H9 (cell line): ENCODE results near the gene OSTC. TPM values are rescaled to one million over a fixed set of nuclear protein-coding genes. Genes with fewer than 3 reads are reported as not detected.
A peak's percentile ranks its signal among the peaks of the same experiment; 100 is the strongest.

ENCODE experiments used
- DNase-seq: peaks from one replicate; pipeline ENCODE4 v3.0.0-alpha.2; 2017
- H2AFZ ChIP-seq: one replicate; pipeline ENCODE4 v1.6.1; 2013; ENCODE audit warnings: mild to moderate bottlenecking, low read length, control low read depth, moderate library complexity
- H2AK5ac ChIP-seq: 2 replicates; pipeline ENCODE4 v1.6.1; 2013; ENCODE audit warnings: low read length, control low read depth, mixed read lengths; ENCODE audit not compliant: insufficient read length
- H2BK120ac ChIP-seq: one replicate; pipeline ENCODE4 v1.6.1; 2013; ENCODE audit warnings: low read depth, mild to moderate bottlenecking, low read length, control low read depth, inconsistent platforms; ENCODE audit not compliant: poor library complexity, severe bottlenecking
- H2BK12ac ChIP-seq: 2 replicates; pipeline ENCODE4 v1.6.1; 2013; ENCODE audit warnings: low read length, control low read depth, mixed read lengths, low read depth; ENCODE audit not compliant: insufficient read length
- H2BK15ac ChIP-seq: 2 replicates; pipeline ENCODE4 v1.6.1; 2013; ENCODE audit warnings: low read depth, low read length, control low read depth
- H2BK20ac ChIP-seq: one replicate; pipeline ENCODE4 v1.6.1; 2013; ENCODE audit warnings: low read depth, mild to moderate bottlenecking, low read length, control low read depth, inconsistent platforms; ENCODE audit not compliant: poor library complexity, severe bottlenecking
- H2BK5ac ChIP-seq: 2 replicates; pipeline ENCODE4 v1.6.1; 2013; ENCODE audit warnings: low read length, control low read depth, mixed read lengths; ENCODE audit not compliant: insufficient read length
- H3K14ac ChIP-seq: 2 replicates; pipeline ENCODE4 v1.6.1; 2013; ENCODE audit warnings: low read length, control low read depth; ENCODE audit not compliant: insufficient read depth
- H3K18ac ChIP-seq: 2 replicates; pipeline ENCODE4 v1.6.1; 2013; ENCODE audit warnings: low read depth, mild to moderate bottlenecking, mixed read lengths, low read length, control low read depth; ENCODE audit not compliant: insufficient read length
- H3K23ac ChIP-seq: 2 replicates; pipeline ENCODE4 v1.6.1; 2013; ENCODE audit warnings: low read length, control low read depth, mixed read lengths, low read depth; ENCODE audit not compliant: insufficient read length
- H3K23me2 ChIP-seq: 2 replicates; pipeline ENCODE4 v1.6.1; 2013; ENCODE audit warnings: low read depth, mild to moderate bottlenecking, mixed read lengths, low read length, control low read depth; ENCODE audit not compliant: insufficient read length, poor library complexity, severe bottlenecking
- H3K27ac ChIP-seq: 2 replicates; pipeline ENCODE4 v1.5.1; 2013; ENCODE audit warnings: low read length, control low read depth, mixed read lengths, low read depth; ENCODE audit not compliant: insufficient read length
- H3K27me3 ChIP-seq: 2 replicates; pipeline ENCODE4 v1.6.1; 2013; ENCODE audit warnings: low read length, control low read depth, inconsistent platforms; ENCODE audit not compliant: insufficient read depth
- H3K4ac ChIP-seq: 2 replicates; pipeline ENCODE4 v1.6.1; 2013; ENCODE audit warnings: low read depth, mild to moderate bottlenecking, control low read depth, inconsistent platforms, low read length, moderate library complexity
- H3K4me1 ChIP-seq: 2 replicates; pipeline ENCODE4 v1.6.1; 2013; ENCODE audit warnings: low read length, control low read depth, inconsistent platforms; ENCODE audit not compliant: insufficient read depth
- H3K4me2 ChIP-seq: 2 replicates; pipeline ENCODE4 v1.6.1; 2013; ENCODE audit warnings: low read length, control low read depth, mixed read lengths; ENCODE audit not compliant: insufficient read length, insufficient read depth
- H3K56ac ChIP-seq: 2 replicates; pipeline ENCODE4 v1.6.1; 2013; ENCODE audit warnings: low read depth, mild to moderate bottlenecking, mixed read lengths, low read length, control low read depth; ENCODE audit not compliant: insufficient read length
- H3K79me1 ChIP-seq: 2 replicates; pipeline ENCODE4 v1.6.1; 2013; ENCODE audit warnings: low read depth, mild to moderate bottlenecking, moderate library complexity, low read length, control low read depth, inconsistent platforms; ENCODE audit not compliant: insufficient read depth, poor library complexity, severe bottlenecking
- H3K79me2 ChIP-seq: 2 replicates; pipeline ENCODE4 v1.6.1; 2013; ENCODE audit warnings: low read length, control low read depth, inconsistent platforms; ENCODE audit not compliant: insufficient read depth
- H3K9ac ChIP-seq: 2 replicates; pipeline ENCODE4 v1.6.1; 2013; ENCODE audit warnings: low read length, control low read depth, mixed read lengths; ENCODE audit not compliant: insufficient read length; ENCODE audit errors: extremely low read depth
- H3K9me3 ChIP-seq: one replicate; pipeline ENCODE4 v1.6.1; 2013; ENCODE audit warnings: low read depth, low read length, inconsistent platforms; ENCODE audit not compliant: control insufficient read depth
- H3T11ph ChIP-seq: one replicate; pipeline ENCODE4 v1.6.1; 2013; ENCODE audit warnings: mild to moderate bottlenecking, low read length, control low read depth, inconsistent platforms
- H4K20me1 ChIP-seq: one replicate; pipeline ENCODE4 v1.6.1; 2013; ENCODE audit not compliant: control insufficient read depth, insufficient read length, insufficient read depth
- H4K5ac ChIP-seq: 2 replicates; pipeline ENCODE4 v1.6.1; 2013; ENCODE audit warnings: low read depth, mild to moderate bottlenecking, mixed read lengths, low read length, control low read depth; ENCODE audit not compliant: insufficient read length
- H4K8ac ChIP-seq: replicated peaks from 2 replicates; pipeline ENCODE4 v1.6.1; 2013; ENCODE audit warnings: low read length, control low read depth, mixed read lengths, low read depth; ENCODE audit not compliant: insufficient read length
- H4K91ac ChIP-seq: 2 replicates; pipeline ENCODE4 v1.6.1; 2013; ENCODE audit warnings: low read depth, mild to moderate bottlenecking, moderate library complexity, mixed read lengths, low read length, control low read depth; ENCODE audit not compliant: insufficient read length
- H3K27ac Mint-ChIP-seq, 3 experiments: 2 replicates in 2 of 3; 3 replicates in 1 of 3; pipeline ENCODE4 v1.8.0; 2020 to 2021; ENCODE audit warnings: mixed read lengths in 3 of 3, mild to moderate bottlenecking in 1 of 3, moderate library complexity in 1 of 3
- H3K27me3 Mint-ChIP-seq: 2 replicates; pipeline ENCODE4 v1.8.0; 2021; ENCODE audit warnings: low read depth, mild to moderate bottlenecking, moderate library complexity, mixed read lengths
- H3K36me3 Mint-ChIP-seq, 3 experiments: 2 replicates in 2 of 3; 3 replicates in 1 of 3; pipeline ENCODE4 v1.8.0; 2020 to 2021; ENCODE audit warnings: low read depth in 3 of 3, mixed read lengths in 3 of 3; ENCODE audit not compliant: insufficient read depth in 1 of 3
- H3K4me1 Mint-ChIP-seq, 2 experiments: 2 replicates each; pipeline ENCODE4 v1.8.0; 2020; ENCODE audit warnings: mixed read lengths in 2 of 2
- H3K4me3 Mint-ChIP-seq, 2 experiments: 2 replicates in 1 of 2; 3 replicates in 1 of 2; pipeline ENCODE4 v1.8.0; 2020 to 2021; ENCODE audit warnings: mild to moderate bottlenecking in 2 of 2, mixed read lengths in 2 of 2, moderate library complexity in 1 of 2
- H3K9me3 Mint-ChIP-seq, 2 experiments: 2 replicates in 1 of 2; 3 replicates in 1 of 2; pipeline ENCODE4 v1.8.0; 2020; ENCODE audit warnings: mild to moderate bottlenecking in 2 of 2, mixed read lengths in 2 of 2, moderate library complexity in 1 of 2
- WGBS: extraction: QIAGEN DNeasy Blood & Tissue Kit; methylation state at CpG from one replicate; pipeline ENCODE4 v1.1.7; 2013; ENCODE audit warnings: missing lambda C conversion rate, low lambda C conversion rate, mixed read lengths; ENCODE audit not compliant: insufficient read length; ENCODE audit errors: extremely low coverage; 5-methylcytosine and 5-hydroxymethylcytosine counted together
- total RNA-seq: library from RNA; stranded (reverse); gene quantifications from 2 replicates; pipeline ENCODE4 v1.2.1, GENCODE V29; 2021
- TF ChIP-seq, protein P1 (sequence below): fragments of 200-600 bp; sonication (generic); conservative IDR thresholded peaks from 3 replicates; pipeline ENCODE4 v1.8.0; 2021; ENCODE audit warnings: antibody characterized with exemption, mild to moderate bottlenecking

OSTC gene
- total RNA-seq, 1 experiment from 2014 or later, result 130 TPM

DNA sequence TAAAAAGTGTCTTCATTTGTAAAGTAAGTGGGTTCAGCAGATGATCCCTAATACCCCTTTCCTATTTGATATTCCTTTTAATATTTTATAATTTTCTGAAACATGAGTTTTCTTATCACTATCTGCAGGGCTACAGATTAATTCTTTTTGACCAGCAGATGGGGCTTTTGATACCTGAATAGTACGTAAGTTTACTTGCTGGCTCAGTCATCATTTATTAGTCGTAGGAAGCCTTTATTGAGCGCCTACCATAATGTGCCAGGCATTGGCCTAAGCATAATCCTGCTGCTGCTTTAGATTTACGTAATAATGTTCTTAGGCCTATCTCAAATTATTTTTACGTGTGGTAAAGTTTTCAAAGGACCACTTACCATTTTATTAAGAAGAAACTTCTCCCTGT, 33.1 kb downstream of the OSTC start:
- no peak overlapping the region for H4K5ac ChIP-seq
- Mint-ChIP-seq H3K4me3 (no peak overlapping the region), H3K9me3 (no peaks in the 10 kb centered on the region), H3K36me3 (no peaks in the 10 kb centered on the region; a peak in 1 of 7 replicates), H3K27me3 (no peaks in the 10 kb centered on the region), H3K27ac (no peak overlapping the region), H3K4me1 (peaks cover 0 to 2% of the 10 kb centered on the region in 2 experiments; a peak in 1 of 4 replicates)
- no peaks in the 10 kb centered on the region for H3K4me1 ChIP-seq
- no peak overlapping the region for H2BK15ac ChIP-seq
- H3K18ac ChIP-seq, result no peak overlapping the region
- WGBS, result no CpG with 5 or more reads among the region's 5 CpGs
- no peak overlapping the region for H4K8ac ChIP-seq
- no peak overlapping the region for H3K56ac ChIP-seq
- no peak overlapping the region for H3K9ac ChIP-seq
- H3K14ac ChIP-seq, result no peak overlapping the region
- no peak overlapping the region for H4K91ac ChIP-seq
- H3K23me2 ChIP-seq, result no peaks in the 10 kb centered on the region
- no peak overlapping the region for H3K4ac ChIP-seq
- H3K27ac ChIP-seq, result no peak overlapping the region
- H3K27me3 ChIP-seq, result no peaks in the 10 kb centered on the region
- H3T11ph ChIP-seq, result no peak overlapping the region
- TF ChIP-seq, protein P1, sequence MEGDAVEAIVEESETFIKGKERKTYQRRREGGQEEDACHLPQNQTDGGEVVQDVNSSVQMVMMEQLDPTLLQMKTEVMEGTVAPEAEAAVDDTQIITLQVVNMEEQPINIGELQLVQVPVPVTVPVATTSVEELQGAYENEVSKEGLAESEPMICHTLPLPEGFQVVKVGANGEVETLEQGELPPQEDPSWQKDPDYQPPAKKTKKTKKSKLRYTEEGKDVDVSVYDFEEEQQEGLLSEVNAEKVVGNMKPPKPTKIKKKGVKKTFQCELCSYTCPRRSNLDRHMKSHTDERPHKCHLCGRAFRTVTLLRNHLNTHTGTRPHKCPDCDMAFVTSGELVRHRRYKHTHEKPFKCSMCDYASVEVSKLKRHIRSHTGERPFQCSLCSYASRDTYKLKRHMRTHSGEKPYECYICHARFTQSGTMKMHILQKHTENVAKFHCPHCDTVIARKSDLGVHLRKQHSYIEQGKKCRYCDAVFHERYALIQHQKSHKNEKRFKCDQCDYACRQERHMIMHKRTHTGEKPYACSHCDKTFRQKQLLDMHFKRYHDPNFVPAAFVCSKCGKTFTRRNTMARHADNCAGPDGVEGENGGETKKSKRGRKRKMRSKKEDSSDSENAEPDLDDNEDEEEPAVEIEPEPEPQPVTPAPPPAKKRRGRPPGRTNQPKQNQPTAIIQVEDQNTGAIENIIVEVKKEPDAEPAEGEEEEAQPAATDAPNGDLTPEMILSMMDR, result peak; percentile 64
- no peak overlapping the region for H2AK5ac ChIP-seq
- H2BK12ac ChIP-seq, result no peak overlapping the region
- H3K79me1 ChIP-seq, result no peaks in the 10 kb centered on the region
- no peak overlapping the region for H2AFZ ChIP-seq
- no peaks in the 10 kb centered on the region for H3K9me3 ChIP-seq
- H4K20me1 ChIP-seq, result no peaks in the 10 kb centered on the region
- H3K79me2 ChIP-seq, result no peaks in the 10 kb centered on the region
- H3K4me2 ChIP-seq, result no peak overlapping the region
- H2BK120ac ChIP-seq, result no peak overlapping the region
- H3K23ac ChIP-seq, result no peak overlapping the region
- no peak overlapping the region for H2BK20ac ChIP-seq
- DNase-seq, result no peak
- no peak overlapping the region for H2BK5ac ChIP-seq
